ENCODE data around the gene NAPSA.
A peak's percentile ranks its signal among the peaks of the same experiment; 100 is the strongest.

Gene NAPSA

DNA sequence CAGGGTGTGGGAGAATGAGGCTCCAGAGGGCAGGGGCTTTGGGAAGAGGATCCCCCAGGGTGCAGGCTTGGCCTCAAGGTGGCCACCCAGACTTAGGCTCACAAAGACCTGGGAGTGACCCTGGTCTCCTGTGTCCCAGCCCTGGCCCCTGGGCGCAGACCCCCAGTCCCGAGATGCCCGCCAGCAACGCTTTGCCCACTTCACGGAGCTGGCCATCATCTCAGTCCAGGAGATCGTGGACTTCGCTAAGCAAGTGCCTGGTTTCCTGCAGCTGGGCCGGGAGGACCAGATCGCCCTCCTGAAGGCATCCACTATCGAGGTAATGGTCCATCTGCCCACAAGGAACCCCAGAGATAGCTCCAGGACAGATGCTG lies 13.4 kb upstream of the NAPSA start:
- no peak overlapping the region for H3K4me3 ChIP-seq (ENCODE audit: low read length)
- TF ChIP-seq ZNF274 (IDR thresholded peaks at IDR 0.05; ENCODE audit: low read depth, low read length), result no peak

GRCh38 chr19:50378169-50378862 lies 12.9 kb upstream of the NAPSA start:
- no peak for TF ChIP-seq ZNF274 (IDR thresholded peaks at IDR 0.05; ENCODE audit: low read depth, low read length)
- H3K4me3 ChIP-seq (ENCODE audit: low read length), result no peak overlapping the region

- no peak for TF ChIP-seq ZNF274 (IDR thresholded peaks at IDR 0.05; ENCODE audit: low read depth, low read length)
- H3K4me3 ChIP-seq (ENCODE audit: low read length), result no peak overlapping the region
Measured at GRCh38 chr19:50377517-50377916, 12.1 kb upstream of the NAPSA start.

DNA sequence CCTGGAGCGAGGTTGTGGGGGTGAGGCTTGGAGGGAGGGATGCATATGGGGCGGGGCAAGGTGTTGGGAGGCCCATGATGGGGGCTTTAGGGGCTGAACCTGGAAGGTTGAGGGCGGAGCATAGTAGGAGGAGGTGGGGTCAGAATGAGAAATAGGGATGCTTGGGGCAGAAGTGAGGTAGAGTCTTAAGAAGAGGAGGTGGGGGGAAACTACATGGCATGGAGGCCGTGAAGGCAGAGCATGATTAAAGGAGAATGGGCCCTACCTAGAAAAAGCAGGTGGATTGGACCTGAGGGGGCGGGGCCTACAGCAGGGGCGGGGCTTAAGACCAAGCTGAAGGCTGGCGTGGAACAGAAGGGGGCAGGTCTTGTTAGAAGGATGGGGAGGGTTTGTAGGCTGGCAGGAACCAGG lies 11.6 kb upstream of the NAPSA start:
- no peak for TF ChIP-seq ZNF274 (IDR thresholded peaks at IDR 0.05; ENCODE audit: low read depth, low read length)
- H3K4me3 ChIP-seq (ENCODE audit: low read length), result peak overlapping the region; percentile 26; the same call in 1 of the 2 replicates

GRCh38 chr19:50376166-50377050 lies 11.0 kb upstream of the NAPSA start, which contains the start of gene NR1H2:
NR1H2 (plus strand) TSS chr19:50376457; CDS start chr19:50377606, 1,149 bp downstream.
- no peak for TF ChIP-seq ZNF274 (IDR thresholded peaks at IDR 0.05; ENCODE audit: low read depth, low read length)

GRCh38 chr19:50371914-50372475 lies 6.6 kb upstream of the NAPSA start:
- no peak for TF ChIP-seq ZNF274 (IDR thresholded peaks at IDR 0.05; ENCODE audit: low read depth, low read length)
- no peak overlapping the region for H3K4me3 ChIP-seq (ENCODE audit: low read length)

More at GRCh38 chr19:50376166-50377050, 11.0 kb upstream of the NAPSA start, which contains the start of gene NR1H2:
- peak within 1 kb of the TSS; percentile 78 for H3K4me3 ChIP-seq (ENCODE audit: low read length)

DNA sequence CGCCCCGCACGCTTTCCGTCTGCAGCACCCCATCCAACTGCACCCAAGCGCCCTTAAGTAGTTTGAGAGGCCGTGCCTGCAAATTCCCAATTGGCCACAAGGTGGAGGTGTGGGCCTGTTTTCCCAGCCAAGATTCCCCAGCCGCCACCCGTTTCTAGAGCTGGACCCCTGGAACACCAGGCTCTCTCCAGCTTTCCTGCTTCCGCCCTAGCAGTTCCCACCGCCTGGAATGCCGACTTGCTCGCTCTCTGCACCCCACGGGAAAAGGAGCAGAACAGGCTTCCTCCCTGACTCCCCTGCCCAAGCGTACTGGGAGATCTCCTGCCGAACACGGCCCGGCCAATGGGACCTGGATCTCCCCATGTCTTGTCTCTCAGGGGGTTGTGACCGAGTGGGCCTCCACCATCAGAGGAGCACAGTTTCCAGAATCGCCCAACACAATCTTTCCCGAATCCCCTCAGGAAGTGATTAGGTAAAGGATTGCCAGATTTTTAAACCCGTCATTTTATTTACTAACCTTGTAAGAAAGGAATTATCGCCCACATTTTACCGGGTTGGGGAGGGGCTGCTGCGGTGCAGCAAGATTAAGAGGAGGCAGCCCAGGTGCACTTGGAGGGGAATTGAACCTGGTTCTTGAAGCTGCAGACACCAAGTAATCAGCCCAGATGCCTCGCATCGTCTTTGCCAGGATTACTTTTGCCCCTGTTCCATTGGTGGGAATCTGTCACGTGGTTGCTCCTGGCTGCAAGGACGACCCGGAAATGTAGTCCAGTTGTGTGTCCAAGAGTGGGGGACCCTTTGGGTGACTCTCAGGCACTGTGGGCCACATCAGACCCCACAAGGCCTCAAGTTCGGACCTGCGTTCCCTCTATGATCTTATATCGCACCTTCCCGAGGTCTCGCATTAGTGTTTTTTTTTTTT lies 3.5 kb upstream of the NAPSA start:
- no peak for TF ChIP-seq ZNF274 (IDR thresholded peaks at IDR 0.05; ENCODE audit: low read depth, low read length)
- H3K4me3 ChIP-seq (ENCODE audit: low read length), result peak overlapping the region; percentile 73

GRCh38 chr19:50362656-50363424 lies 2.6 kb downstream of the NAPSA start:
- no peak for TF ChIP-seq ZNF274 (IDR thresholded peaks at IDR 0.05; ENCODE audit: low read depth, low read length)
- H3K4me3 ChIP-seq (ENCODE audit: low read length), result no peak overlapping the region

GRCh38 chr19:50362030-50362412 lies 3.4 kb downstream of the NAPSA start:
- no peak for TF ChIP-seq ZNF274 (IDR thresholded peaks at IDR 0.05; ENCODE audit: low read depth, low read length)
- H3K4me3 ChIP-seq (ENCODE audit: low read length), result no peak overlapping the region

GRCh38 chr19:50361290-50362029 lies 4.0 kb downstream of the NAPSA start:
- TF ChIP-seq ZNF274 (IDR thresholded peaks at IDR 0.05; ENCODE audit: low read depth, low read length), result no peak
- H3K4me3 ChIP-seq (ENCODE audit: low read length), result no peak overlapping the region

- H3K4me3 ChIP-seq (ENCODE audit: low read length), result no peak overlapping the region
- no peak for TF ChIP-seq ZNF274 (IDR thresholded peaks at IDR 0.05; ENCODE audit: low read depth, low read length)
Measured at GRCh38 chr19:50359328-50359818, 6.1 kb downstream of the NAPSA start.
